HCT116 (cell line): ENCODE results near the gene SHCBP1L. TPM values are rescaled to one million over a fixed set of nuclear protein-coding genes. Genes with fewer than 3 reads are reported as not detected.

ENCODE experiments used
- ATAC-seq: fragments of 200-7000 bp; cut with Tn5 transposase; 2 replicates; pipeline ENCODE4 v1.9.1; 2020; ENCODE audit warnings: mild to moderate bottlenecking, moderate library complexity
- BruUV-seq: library from RNA; stranded (reverse); fragments of 400-500 nt; replicated peaks from 2 replicates; lab custom pipeline; 2021; lab: Mats Ljungman, UMichigan
- CTCF ChIA-PET: fragments of 300-600 bp; sonication (Branson Sonifier 250); formaldehyde crosslinking; loops from one replicate; lab custom pipeline; 2021; ENCODE audit warnings: antibody characterized with exemption; lab: Charles Lee
- POLR2A ChIA-PET: fragments of 300-600, 350-600 bp; sonication (Branson Sonifier 250); formaldehyde crosslinking; loops from one replicate; lab custom pipeline; 2021; ENCODE audit warnings: antibody characterized with exemption; lab: Charles Lee
- RAD21 ChIA-PET, 2 experiments: fragments of 300-600 bp; sonication (Branson Sonifier 250); formaldehyde crosslinking; loops; one replicate each; lab custom pipeline; 2023; ENCODE audit warnings: low total read pairs in 2 of 2; ENCODE audit not compliant: uncharacterized antibody in 2 of 2, unreplicated experiment in 2 of 2, low non-redundant PET in 1 of 2; lab: Charles Lee
- DNase-seq: peaks from one replicate; pipeline ENCODE4 v3.0.0-alpha.2; 2010; ENCODE audit warnings: low read depth, low spot score
- H2AFZ ChIP-seq: fragments of 200-600 bp; shearing (Covaris generic), sonication (generic); 2 replicates; pipeline ENCODE4 v1.6.1; 2017; ENCODE audit warnings: low read depth, mixed run types, mixed read lengths, antibody characterized with exemption, low read length; ENCODE audit not compliant: poor library complexity, severe bottlenecking
- H3K27ac ChIP-seq: 2 replicates; pipeline ENCODE4 v1.5.1; 2012; ENCODE audit warnings: low read depth, low read length
- H3K27me3 ChIP-seq: fragments of 200-600 bp; sonication (generic); 2 replicates; pipeline ENCODE4 v1.6.1; 2016; ENCODE audit warnings: mixed run types, low read length, mixed read lengths; ENCODE audit not compliant: insufficient read depth
- H3K36me3 ChIP-seq, 2 experiments: fragments of 200-500 bp in 1 of 2; fragments of 200-600 bp in 1 of 2; sonication (Bioruptor generic) in 1 of 2; sonication (generic) in 1 of 2; 2 replicates each; pipeline versions ENCODE4 v1.5.1 to v1.6.1; 2014 to 2016; ENCODE audit warnings: low read length in 2 of 2, inconsistent platforms in 1 of 2, mixed read lengths in 1 of 2, mixed run types in 1 of 2; ENCODE audit not compliant: insufficient read depth in 2 of 2, control insufficient read depth in 1 of 2
- H3K4me1 ChIP-seq, 2 experiments: fragments of 200-600 bp in 1 of 2; sonication (generic) in 1 of 2; 2 replicates each; pipeline versions ENCODE4 v1.5.1 to v1.6.1; 2012 to 2017; ENCODE audit warnings: low read length in 2 of 2, inconsistent platforms in 1 of 2, mild to moderate bottlenecking in 1 of 2, mixed read lengths in 1 of 2, mixed run types in 1 of 2, moderate library complexity in 1 of 2; ENCODE audit not compliant: insufficient read depth in 2 of 2, control insufficient read depth in 1 of 2
- H3K4me2 ChIP-seq: fragments of 200-600 bp; sonication (generic); 2 replicates; pipeline ENCODE4 v1.6.1; 2017; ENCODE audit warnings: mixed run types, low read length, mixed read lengths
- H3K4me3 ChIP-seq, 2 experiments: fragments of 200-600 bp in 1 of 2; sonication (generic) in 1 of 2; replicated peaks in 1 of 2; 2 replicates each; pipeline ENCODE4 v1.5.1; 2011 to 2016; ENCODE audit warnings: low read length in 2 of 2, control low read depth in 1 of 2, low read depth in 1 of 2, mild to moderate bottlenecking in 1 of 2, mixed read lengths in 1 of 2, mixed run types in 1 of 2
- H3K79me2 ChIP-seq: fragments of 200-600 bp; sonication (generic); 2 replicates; pipeline ENCODE4 v1.6.1; 2017; ENCODE audit warnings: mild to moderate bottlenecking, mixed run types, low read length, moderate library complexity, mixed read lengths; ENCODE audit not compliant: insufficient read depth
- H3K9ac ChIP-seq: fragments of 200-600 bp; sonication (generic); 2 replicates; pipeline ENCODE4 v1.6.1; 2016; ENCODE audit warnings: low read length, mixed read lengths
- H3K9me2 ChIP-seq: fragments of 200-600 bp; sonication (generic), shearing (Covaris generic); 2 replicates; pipeline ENCODE4 v1.6.1; 2017; ENCODE audit warnings: mixed run types, mild to moderate bottlenecking, moderate library complexity; ENCODE audit not compliant: insufficient read depth
- H3K9me3 ChIP-seq, 2 experiments: fragments of 200-500 bp in 1 of 2; fragments of 200-600 bp in 1 of 2; sonication (Bioruptor generic) in 1 of 2; sonication (generic) in 1 of 2; 2 replicates each; pipeline ENCODE4 v1.6.1; 2014 to 2017; ENCODE audit warnings: low read length in 2 of 2, mixed read lengths in 2 of 2, inconsistent platforms in 1 of 2, low read depth in 1 of 2, mild to moderate bottlenecking in 1 of 2, mixed run types in 1 of 2, moderate library complexity in 1 of 2; ENCODE audit not compliant: control insufficient read depth in 1 of 2, insufficient read depth in 1 of 2
- H4K20me1 ChIP-seq: fragments of 200-600 bp; sonication (generic), shearing (Covaris generic); 2 replicates; pipeline ENCODE4 v1.6.1; 2017; ENCODE audit warnings: mixed run types, mild to moderate bottlenecking, moderate library complexity; ENCODE audit not compliant: insufficient read depth
- CBX3 ChIP-seq: IDR thresholded peaks from 2 replicates; pipeline ENCODE4 v1.6.1; 2012; ENCODE audit warnings: low read depth
- CEBPB ChIP-seq: IDR thresholded peaks from 2 replicates; pipeline ENCODE4 v1.6.1; 2012; ENCODE audit warnings: low read depth
- EGR1 ChIP-seq: IDR thresholded peaks from 2 replicates; pipeline ENCODE4 v1.6.1; 2012; ENCODE audit warnings: low read depth
- ELF1 ChIP-seq: IDR thresholded peaks from 2 replicates; pipeline ENCODE4 v1.6.1; 2012; ENCODE audit warnings: low read depth, borderline replicate concordance
- FOSL1 ChIP-seq: IDR thresholded peaks from 2 replicates; pipeline ENCODE4 v1.6.1; 2012; ENCODE audit warnings: low read depth
- POLR2AphosphoS5 ChIP-seq: IDR thresholded peaks from 2 replicates; pipeline ENCODE4 v1.6.1; 2011; ENCODE audit warnings: mild to moderate bottlenecking, low read depth, low read length, moderate library complexity
- RAD21 ChIP-seq: IDR thresholded peaks from 2 replicates; pipeline ENCODE4 v1.6.1; 2012; ENCODE audit warnings: low read depth, mild to moderate bottlenecking
- SIN3A ChIP-seq: IDR thresholded peaks from 2 replicates; pipeline ENCODE4 v1.6.1; 2012; ENCODE audit warnings: low read depth
- SP1 ChIP-seq: IDR thresholded peaks from 2 replicates; pipeline ENCODE4 v1.6.1; 2012; ENCODE audit warnings: low read depth
- SRF ChIP-seq: IDR thresholded peaks from 2 replicates; pipeline ENCODE4 v1.6.1; 2012; ENCODE audit warnings: low read depth
- YY1 ChIP-seq: IDR thresholded peaks from 2 replicates; pipeline ENCODE4 v1.6.1; 2011; ENCODE audit warnings: low read length, low read depth, moderate library complexity, mild to moderate bottlenecking; ENCODE audit not compliant: insufficient replicate concordance; ENCODE audit errors: extremely low read depth
- ZFX ChIP-seq: fragments of 450-650 bp; IDR thresholded peaks from 2 replicates; pipeline ENCODE4 v1.6.1; 2017
- ZNF274 ChIP-seq: fragments of 200-500 bp; sonication (Bioruptor generic); IDR thresholded peaks from 2 replicates; pipeline ENCODE4 v1.6.1; 2014; ENCODE audit warnings: mild to moderate bottlenecking, low read depth, low read length, inconsistent platforms
- intact Hi-C: fragments of 100-400 bp; cut with micrococcal nuclease; formaldehyde crosslinking; loops from 2 replicates; pipeline ENCODE4 v1.10.0; 2022
- total RNA-seq: library from RNA; stranded (reverse); gene quantifications from one replicate; pipeline ENCODE4 v1.2.1, GENCODE V29; 2021; ENCODE audit not compliant: unreplicated experiment
- TF ChIP-seq, protein P1 (sequence below): IDR thresholded peaks from 2 replicates; pipeline ENCODE4 v1.6.1; 2011; ENCODE audit warnings: mild to moderate bottlenecking, low read length, moderate library complexity; ENCODE audit not compliant: insufficient replicate concordance; ENCODE audit errors: extremely low read depth

The SHCBP1L gene
- total RNA-seq, 1 experiment from 2014 or later: not detected

DNA sequence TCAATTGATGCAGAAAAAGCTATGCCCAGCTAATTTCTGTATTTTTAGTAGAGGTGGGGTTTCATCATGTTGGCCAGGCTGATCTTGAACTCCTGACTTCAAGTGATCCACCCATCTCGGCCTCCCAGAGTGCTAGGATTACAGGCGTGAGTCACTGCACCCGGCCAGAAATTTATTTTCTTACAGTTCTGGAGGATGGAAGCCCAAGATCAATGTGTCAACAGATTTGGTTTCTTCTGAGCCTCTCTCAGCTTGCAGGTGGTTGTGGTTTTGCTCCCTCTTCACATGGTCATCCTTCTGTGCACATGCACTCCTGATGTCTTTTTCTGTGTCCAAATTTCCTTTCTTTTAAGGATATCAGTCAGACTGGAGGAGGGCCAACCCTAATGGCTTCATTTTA lies 35.6 kb downstream of the SHCBP1L start:
- Histone ChIP-seq H4K20me1 (no peaks in the 10 kb centered on the region), H2AFZ (no peak overlapping the region), H3K36me3 (no peaks in the 10 kb centered on the region), H3K4me3 (no peak overlapping the region), H3K4me2 (no peak overlapping the region), H3K9ac (no peak overlapping the region), H3K9me2 (no peaks in the 10 kb centered on the region), H3K4me1 (no peaks in the 10 kb centered on the region), H3K27ac (no peak overlapping the region), H3K79me2 (no peaks in the 10 kb centered on the region), H3K9me3 (peaks cover 0 to 4% of the 10 kb centered on the region in 2 experiments; a peak in 1 of 4 replicates), H3K27me3 (no peaks in the 10 kb centered on the region)
- DNase-seq (no peak), ATAC-seq (no peak)
- ChIA-PET POLR2A (no interaction called here), RAD21 (no interaction called here), CTCF (no interaction called here)
- no TSS peak for BruUV-seq
- intact Hi-C loops: no loop called here
- TF ChIP-seq ZFX: no peak
- TF ChIP-seq SIN3A: no peak
- no peak for TF ChIP-seq EGR1
- TF ChIP-seq ELF1: no peak
- TF ChIP-seq, protein P1, sequence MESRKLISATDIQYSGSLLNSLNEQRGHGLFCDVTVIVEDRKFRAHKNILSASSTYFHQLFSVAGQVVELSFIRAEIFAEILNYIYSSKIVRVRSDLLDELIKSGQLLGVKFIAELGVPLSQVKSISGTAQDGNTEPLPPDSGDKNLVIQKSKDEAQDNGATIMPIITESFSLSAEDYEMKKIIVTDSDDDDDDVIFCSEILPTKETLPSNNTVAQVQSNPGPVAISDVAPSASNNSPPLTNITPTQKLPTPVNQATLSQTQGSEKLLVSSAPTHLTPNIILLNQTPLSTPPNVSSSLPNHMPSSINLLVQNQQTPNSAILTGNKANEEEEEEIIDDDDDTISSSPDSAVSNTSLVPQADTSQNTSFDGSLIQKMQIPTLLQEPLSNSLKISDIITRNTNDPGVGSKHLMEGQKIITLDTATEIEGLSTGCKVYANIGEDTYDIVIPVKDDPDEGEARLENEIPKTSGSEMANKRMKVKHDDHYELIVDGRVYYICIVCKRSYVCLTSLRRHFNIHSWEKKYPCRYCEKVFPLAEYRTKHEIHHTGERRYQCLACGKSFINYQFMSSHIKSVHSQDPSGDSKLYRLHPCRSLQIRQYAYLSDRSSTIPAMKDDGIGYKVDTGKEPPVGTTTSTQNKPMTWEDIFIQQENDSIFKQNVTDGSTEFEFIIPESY: no peak
- TF ChIP-seq CBX3: no peak
- no peak for TF ChIP-seq YY1
- TF ChIP-seq FOSL1: no peak
- TF ChIP-seq RAD21: no peak
- no peak for TF ChIP-seq ZNF274
- no peak for TF ChIP-seq CEBPB
- no peak for TF ChIP-seq POLR2AphosphoS5
- no peak for TF ChIP-seq SP1
- no peak for TF ChIP-seq SRF
- TF ChIP-seq, all 23 proteins: peak for 0
